IMR-90 (cell line): ENCODE data around the gene UTRN. TPM values are rescaled to one million over a fixed set of nuclear protein-coding genes. Genes with fewer than 3 reads are reported as not detected.

ENCODE experiments used
- ATAC-seq: fragments of 200-7000 bp; cut with Tn5 transposase; 2 replicates; pipeline ENCODE4 v1.9.1; 2020; ENCODE audit warnings: low read depth, mild to moderate bottlenecking, moderate library complexity
- BruUV-seq: library from RNA; stranded (reverse); fragments of 400-500 nt; replicated peaks from 2 replicates; lab custom pipeline; 2021; lab: Mats Ljungman, UMichigan
- CTCF ChIA-PET: fragments of 300-600 bp; formaldehyde crosslinking; extraction: SDS; loops from one replicate; lab custom pipeline; 2021; ENCODE audit warnings: antibody characterized with exemption; lab: Yijun Ruan, JAX
- POLR2A ChIA-PET: fragments of 300-600 bp; sonication (Branson Sonifier 250); formaldehyde crosslinking; loops from one replicate; lab custom pipeline; 2022; ENCODE audit warnings: antibody characterized with exemption; ENCODE audit not compliant: unreplicated experiment; lab: Charles Lee
- DNase-seq: peaks from one replicate; pipeline ENCODE4 v3.0.0; 2013
- H2AFZ ChIP-seq: replicated peaks from 2 replicates; pipeline ENCODE3; 2013; ENCODE audit warnings: low read length, mild to moderate bottlenecking; ENCODE audit not compliant: poor library complexity
- H2AK5ac ChIP-seq: 2 replicates; pipeline ENCODE4 v1.6.1; 2013; ENCODE audit warnings: low read depth, low read length, inconsistent platforms
- H2AK9ac ChIP-seq: replicated peaks from 2 replicates; pipeline ENCODE3; 2013; ENCODE audit warnings: mild to moderate bottlenecking, low read depth, low read length, moderate library complexity; ENCODE audit not compliant: poor library complexity
- H2BK120ac ChIP-seq: 2 replicates; pipeline ENCODE4 v1.6.1; 2013; ENCODE audit warnings: low read depth, low read length, inconsistent platforms
- H2BK15ac ChIP-seq: 3 replicates; pipeline ENCODE4 v1.6.1; 2013; ENCODE audit warnings: low read depth, low read length, inconsistent platforms
- H2BK20ac ChIP-seq: 2 replicates; pipeline ENCODE4 v1.6.1; 2013; ENCODE audit warnings: low read depth, mild to moderate bottlenecking, inconsistent platforms, low read length, moderate library complexity
- H2BK5ac ChIP-seq: 2 replicates; pipeline ENCODE4 v1.6.1; 2013; ENCODE audit warnings: mild to moderate bottlenecking, low read depth, low read length, inconsistent platforms; ENCODE audit not compliant: poor library complexity, severe bottlenecking
- H3K14ac ChIP-seq: replicated peaks from 2 replicates; pipeline ENCODE4 v1.6.1; 2013; ENCODE audit warnings: low read depth, low read length, inconsistent platforms
- H3K18ac ChIP-seq: 2 replicates; pipeline ENCODE4 v1.6.1; 2013; ENCODE audit warnings: low read depth, low read length, control low read depth
- H3K23ac ChIP-seq: 2 replicates; pipeline ENCODE4 v1.6.1; 2013; ENCODE audit warnings: low read depth, low read length, inconsistent platforms
- H3K27ac ChIP-seq: 2 replicates; pipeline ENCODE4 v1.5.1; 2013; ENCODE audit warnings: mild to moderate bottlenecking, control low read depth, low read length; ENCODE audit not compliant: insufficient read depth
- H3K27me3 ChIP-seq: 2 replicates; pipeline ENCODE4 v1.6.1; 2013; ENCODE audit warnings: low read length; ENCODE audit not compliant: control insufficient read depth, insufficient read depth
- H3K36me3 ChIP-seq: 2 replicates; pipeline ENCODE4 v1.6.1; 2013; ENCODE audit warnings: low read length, mixed read lengths; ENCODE audit not compliant: control insufficient read depth, insufficient read depth
- H3K4ac ChIP-seq: 2 replicates; pipeline ENCODE4 v1.6.1; 2013; ENCODE audit warnings: low read depth, low read length, inconsistent platforms
- H3K4me1 ChIP-seq: 2 replicates; pipeline ENCODE4 v1.6.1; 2013; ENCODE audit warnings: low read length, mixed read lengths; ENCODE audit not compliant: control insufficient read depth, insufficient read depth
- H3K4me2 ChIP-seq: 2 replicates; pipeline ENCODE4 v1.6.1; 2013; ENCODE audit warnings: low read depth, mild to moderate bottlenecking, control low read depth, low read length, moderate library complexity
- H3K4me3 ChIP-seq: 2 replicates; pipeline ENCODE4 v1.5.1; 2013; ENCODE audit warnings: low read depth, mild to moderate bottlenecking, control low read depth, low read length, moderate library complexity; ENCODE audit not compliant: insufficient read depth
- H3K56ac ChIP-seq: 2 replicates; pipeline ENCODE4 v1.6.1; 2013; ENCODE audit warnings: low read length, inconsistent platforms; ENCODE audit not compliant: insufficient read depth; ENCODE audit errors: extremely low read depth
- H3K79me1 ChIP-seq, 2 experiments: 2 replicates each; pipeline ENCODE4 v1.6.1; 2013; ENCODE audit warnings: low read length in 2 of 2, inconsistent platforms in 1 of 2, low read depth in 1 of 2
- H3K9ac ChIP-seq: 2 replicates; pipeline ENCODE4 v1.6.1; 2013; ENCODE audit warnings: low read depth, low read length, control low read depth
- H3K9me1 ChIP-seq: 2 replicates; pipeline ENCODE4 v1.6.1; 2013; ENCODE audit warnings: low read length, inconsistent platforms; ENCODE audit not compliant: insufficient read depth
- H3K9me3 ChIP-seq: 2 replicates; pipeline ENCODE4 v1.6.1; 2013; ENCODE audit warnings: low read length; ENCODE audit not compliant: control insufficient read depth, insufficient read depth
- H4K20me1 ChIP-seq: 2 replicates; pipeline ENCODE4 v1.6.1; 2013; ENCODE audit warnings: low read length, inconsistent platforms; ENCODE audit not compliant: insufficient read depth
- H4K5ac ChIP-seq: 2 replicates; pipeline ENCODE4 v1.6.1; 2013; ENCODE audit warnings: mild to moderate bottlenecking, low read depth, low read length, control low read depth
- H4K8ac ChIP-seq, 2 experiments: 2 replicates each; pipeline ENCODE4 v1.6.1; 2013; ENCODE audit warnings: low read depth in 2 of 2, low read length in 2 of 2, control low read depth in 1 of 2, inconsistent platforms in 1 of 2
- H4K91ac ChIP-seq: 2 replicates; pipeline ENCODE4 v1.6.1; 2013; ENCODE audit warnings: low read depth, low read length, inconsistent platforms; ENCODE audit not compliant: insufficient read depth
- FOS ChIP-seq: fragments of 150-350 bp; IDR thresholded peaks from 2 replicates; pipeline ENCODE4 v1.6.1; 2016; ENCODE audit warnings: low read depth, low read length
- MXI1 ChIP-seq: IDR thresholded peaks from 2 replicates; pipeline ENCODE4 v1.6.1; 2012; ENCODE audit warnings: low read depth, mild to moderate bottlenecking, low read length, moderate library complexity, borderline replicate concordance
- NFE2L2 ChIP-seq: fragments of 150-350 bp; IDR thresholded peaks from 2 replicates; pipeline ENCODE4 v1.6.1; 2016; ENCODE audit warnings: low read depth, mild to moderate bottlenecking, low read length
- WGBS, 2 experiments: methylation state at CpG; one replicate each; pipeline versions ENCODE4 v1.1.5 to v1.1.7; 2013; ENCODE audit warnings: missing lambda C conversion rate in 2 of 2; ENCODE audit not compliant: insufficient read length in 1 of 2; ENCODE audit errors: extremely low coverage in 2 of 2; 5-methylcytosine and 5-hydroxymethylcytosine counted together
- dilution Hi-C: fragments of 300-500 bp; cut with HindIII; formaldehyde crosslinking; loops from one replicate; pipeline ENCODE4 v1.14.3; 2018; ENCODE audit warnings: low sequenced_read_pairs; ENCODE audit not compliant: unreplicated experiment
- in situ Hi-C: fragments of 300-500 bp; cut with MboI; formaldehyde crosslinking; loops from 3 replicates; pipeline ENCODE4 v1.14.3; 2019; ENCODE audit warnings: low sequenced_read_pairs, inconsistent platforms, mixed read lengths
- intact Hi-C: fragments of 100-400 bp; cut with micrococcal nuclease; formaldehyde crosslinking; loops from 2 replicates; pipeline ENCODE4 v1.10.0; 2022
- polyA plus RNA-seq, 3 experiments: library from polyadenylated mRNA; depleted of rRNA; stranded (reverse); fragments of >200 nt; gene quantifications; 2 replicates each; pipeline ENCODE4 v1.2.3, GENCODE V29; 2012; ENCODE audit warnings: low replicate concordance in 1 of 3
- total RNA-seq: library from RNA; depleted of rRNA; stranded (reverse); fragments of >200 nt; gene quantifications from 2 replicates; pipeline ENCODE4 v1.2.3, GENCODE V29; 2012
- TF ChIP-seq, protein P1 (sequence below): conservative IDR thresholded peaks from 2 replicates; pipeline ENCODE4 v1.5.1; 2012; ENCODE audit warnings: mild to moderate bottlenecking, low read depth, low read length, improper control_type of control experiment

The UTRN gene
- total and polyA plus RNA-seq, 2 of the 4 experiments (the other 2 are of a cell fraction), result 17.3 to 83.5 TPM

DNA sequence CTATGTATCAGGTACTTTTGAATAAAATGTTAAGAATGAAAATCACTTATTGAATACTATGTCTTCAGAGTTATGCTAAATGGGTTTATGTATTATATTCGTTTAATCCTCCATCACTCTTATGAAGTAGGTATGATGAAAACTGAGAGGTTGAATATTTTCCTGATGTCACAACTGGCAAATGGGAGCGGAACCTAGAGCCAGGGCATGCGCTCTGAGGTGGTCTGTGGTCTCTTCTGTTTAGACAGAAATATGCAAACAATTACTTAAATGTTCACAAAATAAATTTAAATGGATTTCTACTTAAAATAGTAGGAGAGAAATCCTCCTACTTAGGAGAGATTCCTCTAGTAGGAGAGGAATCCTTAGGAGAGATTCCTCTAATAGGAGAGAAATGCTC is 21.3 kb upstream of the UTRN start:
- WGBS, 2 experiments, result no CpG with 5 or more reads among the region's 3 CpGs
- Histone ChIP-seq H3K79me1 (no peaks in the 10 kb centered on the region), H3K14ac (no peak overlapping the region), H3K9me1 (0 out of 2 replicates have a peak, but pooled peaks cover 8% of the 10 kb centered on the region), H3K27ac (peak overlapping the region; percentile 21; the same call in 1 of the 2 replicates), H2BK120ac (peak overlapping the region; percentile 82; the same call in 1 of the 2 replicates), H2AK9ac (no peak overlapping the region), H3K18ac (0 out of 2 replicates have a peak overlapping the region, but pooled peaks have one; percentile 48), H2AFZ (no peak overlapping the region), H4K91ac (no peak overlapping the region), H3K4me1 (peaks cover 11% of the 10 kb centered on the region), H2BK15ac (no peak overlapping the region), H3K9me3 (no peaks in the 10 kb centered on the region), H4K5ac (no peak overlapping the region), H2BK5ac (peak overlapping the region; percentile 86), H3K23ac (peak overlapping the region; percentile 64; the same call in 1 of the 2 replicates), H3K4ac (peak overlapping the region; percentile 47; the same call in 1 of the 2 replicates), H3K4me2 (peak overlapping the region; percentile 26; the same call in 1 of the 2 replicates), H3K56ac (peak overlapping the region; percentile 88; the same call in 1 of the 2 replicates), H2BK20ac (peak overlapping the region; percentile 35; the same call in 1 of the 2 replicates), H3K36me3 (no peaks in the 10 kb centered on the region), H3K9ac (no peak overlapping the region), H4K8ac (peak overlapping the region in 1 of 2 experiments; percentile 85; a peak in 2 of 4 replicates), H2AK5ac (no peak overlapping the region), H3K4me3 (no peak overlapping the region), H3K27me3 (no peaks in the 10 kb centered on the region), H4K20me1 (no peaks in the 10 kb centered on the region)
- ChIA-PET POLR2A (no interaction called here), CTCF (no interaction called here)
- intact Hi-C loops (loop anchor here (1.0 kb wide), 2 partner anchors 21 to 47 kb away; no protein-coding TSS in a partner anchor), dilution Hi-C loops (no loop called here), in situ Hi-C loops (no loop called here)
- ATAC-seq, result peak; percentile 28
- peak; percentile 38 for DNase-seq
- BruUV-seq, result no TSS peak
- TF ChIP-seq NFE2L2, result no peak
- TF ChIP-seq, protein P1, sequence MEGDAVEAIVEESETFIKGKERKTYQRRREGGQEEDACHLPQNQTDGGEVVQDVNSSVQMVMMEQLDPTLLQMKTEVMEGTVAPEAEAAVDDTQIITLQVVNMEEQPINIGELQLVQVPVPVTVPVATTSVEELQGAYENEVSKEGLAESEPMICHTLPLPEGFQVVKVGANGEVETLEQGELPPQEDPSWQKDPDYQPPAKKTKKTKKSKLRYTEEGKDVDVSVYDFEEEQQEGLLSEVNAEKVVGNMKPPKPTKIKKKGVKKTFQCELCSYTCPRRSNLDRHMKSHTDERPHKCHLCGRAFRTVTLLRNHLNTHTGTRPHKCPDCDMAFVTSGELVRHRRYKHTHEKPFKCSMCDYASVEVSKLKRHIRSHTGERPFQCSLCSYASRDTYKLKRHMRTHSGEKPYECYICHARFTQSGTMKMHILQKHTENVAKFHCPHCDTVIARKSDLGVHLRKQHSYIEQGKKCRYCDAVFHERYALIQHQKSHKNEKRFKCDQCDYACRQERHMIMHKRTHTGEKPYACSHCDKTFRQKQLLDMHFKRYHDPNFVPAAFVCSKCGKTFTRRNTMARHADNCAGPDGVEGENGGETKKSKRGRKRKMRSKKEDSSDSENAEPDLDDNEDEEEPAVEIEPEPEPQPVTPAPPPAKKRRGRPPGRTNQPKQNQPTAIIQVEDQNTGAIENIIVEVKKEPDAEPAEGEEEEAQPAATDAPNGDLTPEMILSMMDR, result no peak
- TF ChIP-seq FOS, result no peak
- no peak for TF ChIP-seq MXI1
